Dedifferentiated amniotic fluid mesenchymal stem cell (primary cell): ENCODE data around the gene KLRK1.
"Not testable (repeated sequence)": the region's sequence is repeated elsewhere in the genome, so short reads cannot be mapped to it uniquely, and the experiment has no call there.

Source experiments
- DNase-seq: peaks from one replicate; pipeline ENCODE4 v3.0.0-alpha.2; 2016; ENCODE audit errors: extremely low spot score

The KLRK1 gene

DNA sequence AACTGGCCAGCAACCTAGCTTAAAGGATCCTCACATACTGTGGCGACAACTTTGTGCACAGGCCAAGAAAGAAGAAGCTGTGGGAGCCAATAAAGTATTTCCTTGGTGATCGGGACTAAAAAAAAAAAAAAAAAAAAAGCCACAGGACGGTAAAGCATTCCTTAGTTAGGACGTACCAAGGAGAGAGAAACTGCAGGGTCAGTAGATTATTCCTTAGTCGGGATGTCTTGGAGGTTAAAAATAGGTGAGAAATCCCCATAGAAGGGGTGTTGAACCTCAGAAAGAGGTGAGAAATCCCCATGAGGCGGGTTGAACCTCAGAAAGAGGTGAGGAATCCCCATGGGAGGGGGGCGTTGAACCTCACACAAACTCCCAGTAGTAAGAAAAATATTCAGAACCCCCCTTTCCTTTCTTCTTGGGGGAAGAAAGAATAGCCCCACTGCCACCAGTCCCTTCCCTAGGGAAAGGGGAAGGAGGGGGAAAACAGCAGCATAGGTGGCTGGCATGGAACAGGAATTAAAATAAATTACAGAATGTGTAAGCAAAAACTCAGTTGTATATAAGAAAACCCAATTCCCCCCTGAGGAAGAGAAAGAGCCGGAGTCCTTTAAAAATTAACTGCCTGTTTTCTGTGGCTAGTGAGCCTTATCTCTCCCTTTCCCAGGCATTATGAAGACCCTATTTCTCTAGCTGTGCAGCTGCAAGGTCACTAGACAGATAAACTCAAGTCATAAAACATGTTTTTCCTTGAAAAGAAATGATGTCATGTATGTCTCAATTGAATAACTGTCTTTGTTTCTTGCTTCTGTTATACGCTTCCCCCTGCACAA lies 26.8 kb downstream of the KLRK1 start:
- DNase-seq, result no peak

DNA sequence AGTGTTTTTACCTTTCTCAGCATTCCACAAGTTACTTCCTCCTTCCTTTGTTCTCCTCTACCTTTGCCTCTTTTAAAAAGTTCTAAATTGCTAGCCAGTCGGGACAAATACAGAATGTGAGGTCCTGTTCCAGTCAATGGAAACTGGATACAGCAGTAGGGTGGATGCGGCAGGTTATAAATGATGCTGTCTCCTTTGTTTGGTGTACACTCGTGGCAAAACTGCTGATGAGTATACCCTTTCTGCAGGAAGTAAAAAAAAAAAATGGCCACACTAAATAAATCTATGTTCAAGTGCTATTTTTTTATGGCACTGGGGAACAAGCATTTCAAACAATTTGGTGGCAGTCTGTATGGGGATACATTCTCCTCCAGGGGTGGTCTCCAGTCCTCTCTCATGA lies 27.5 kb downstream of the KLRK1 start:
- DNase-seq, result no peak

DNA sequence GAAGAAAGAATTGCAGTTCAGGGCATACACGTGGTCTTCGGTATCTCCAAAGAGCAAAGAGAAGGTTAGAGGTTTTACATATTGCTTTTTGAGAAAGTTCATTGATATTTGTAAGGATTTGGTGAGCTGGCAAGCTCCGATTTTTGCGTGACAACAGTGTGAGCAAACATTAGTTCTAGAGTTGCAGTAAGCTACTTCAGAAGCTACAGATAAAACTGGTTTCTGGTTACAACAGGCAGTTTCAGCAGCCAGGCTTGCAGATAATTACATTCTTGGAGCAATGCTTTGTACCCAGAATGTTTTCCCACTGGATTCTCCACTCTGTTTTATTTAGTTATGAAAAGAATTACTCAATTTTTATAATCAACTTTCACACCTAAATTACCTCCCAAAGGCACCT lies 28.2 kb downstream of the KLRK1 start:
- no peak for DNase-seq

DNA sequence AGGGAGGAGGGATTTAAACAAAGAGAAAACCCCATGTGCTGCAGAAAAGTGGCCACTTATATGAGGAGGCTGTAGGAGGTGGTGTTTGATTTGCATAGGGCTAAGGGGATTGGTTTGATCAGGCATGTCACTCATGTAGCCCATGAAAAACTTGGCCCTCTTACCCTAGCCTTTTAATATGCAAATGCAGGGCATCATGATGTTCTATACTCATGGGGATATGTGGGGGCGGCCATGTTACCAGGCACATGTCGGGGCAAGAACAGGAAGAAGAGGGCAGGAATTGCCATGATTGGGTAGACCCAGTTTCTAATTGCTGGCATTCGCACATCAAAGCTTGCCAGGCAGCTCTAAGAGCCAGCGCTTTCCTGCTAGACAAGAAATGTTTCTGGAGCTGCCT lies 28.8 kb downstream of the KLRK1 start:
- no peak for DNase-seq

DNA sequence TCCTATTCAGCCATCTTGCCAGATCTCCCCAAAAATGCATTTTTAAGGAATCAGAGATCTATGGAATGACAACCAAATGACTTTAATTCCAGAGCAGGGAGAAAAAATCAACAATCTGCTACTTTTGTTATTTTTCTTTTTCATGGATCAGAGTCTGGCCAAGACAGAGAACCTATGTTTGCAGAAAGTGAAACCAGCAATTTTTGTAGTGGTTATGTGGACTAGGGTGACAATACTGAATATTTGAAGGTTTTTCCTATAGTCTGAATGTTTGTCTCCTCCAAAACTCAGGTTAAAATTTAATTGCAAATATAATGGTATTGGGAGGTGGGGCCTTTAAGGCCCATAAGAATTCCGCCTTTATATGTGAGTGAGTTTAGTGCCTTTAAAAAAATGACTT lies 30.9 kb downstream of the KLRK1 start:
- DNase-seq, result no peak

DNA sequence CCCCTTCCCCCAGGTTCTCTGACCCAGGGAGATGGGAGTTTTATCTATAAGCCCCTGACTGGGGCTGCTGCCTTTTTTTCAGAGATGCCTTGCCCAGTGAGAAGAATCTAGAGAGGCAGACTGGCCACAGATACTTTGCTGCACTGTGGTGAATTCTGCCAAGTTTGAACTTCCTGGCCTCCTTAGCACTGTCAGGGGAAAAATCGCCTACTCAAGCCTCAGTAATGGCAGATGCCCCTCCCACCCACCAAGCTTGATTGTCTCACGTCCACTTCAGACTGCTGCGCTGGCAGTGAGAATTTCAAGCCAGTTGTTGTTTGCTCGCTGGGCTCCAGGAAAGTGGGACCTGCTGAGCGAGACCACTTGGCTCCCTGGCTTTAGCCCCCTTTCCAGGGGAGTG lies 31.7 kb downstream of the KLRK1 start:
- DNase-seq, result no peak

DNA sequence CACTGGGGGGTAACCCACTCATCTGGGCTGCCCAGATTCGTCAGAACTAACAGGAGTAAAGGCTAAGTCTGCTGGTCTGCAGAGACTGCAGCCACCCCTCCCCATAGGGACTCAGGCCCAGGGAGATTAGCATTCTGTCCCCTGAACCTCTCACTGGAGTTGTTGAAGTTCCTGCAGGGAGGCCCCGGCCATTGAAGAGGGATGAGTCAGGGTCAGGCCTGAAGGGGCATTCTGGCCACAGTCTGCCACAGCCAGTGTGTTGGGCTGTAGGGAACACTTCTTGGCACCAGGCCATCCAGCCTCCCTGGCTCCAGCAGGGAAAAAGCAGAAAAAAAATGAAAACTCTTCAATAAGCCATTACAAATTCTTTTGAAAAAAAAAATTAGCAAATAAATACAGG lies 35.3 kb downstream of the KLRK1 start:
- DNase-seq, result no peak

DNA sequence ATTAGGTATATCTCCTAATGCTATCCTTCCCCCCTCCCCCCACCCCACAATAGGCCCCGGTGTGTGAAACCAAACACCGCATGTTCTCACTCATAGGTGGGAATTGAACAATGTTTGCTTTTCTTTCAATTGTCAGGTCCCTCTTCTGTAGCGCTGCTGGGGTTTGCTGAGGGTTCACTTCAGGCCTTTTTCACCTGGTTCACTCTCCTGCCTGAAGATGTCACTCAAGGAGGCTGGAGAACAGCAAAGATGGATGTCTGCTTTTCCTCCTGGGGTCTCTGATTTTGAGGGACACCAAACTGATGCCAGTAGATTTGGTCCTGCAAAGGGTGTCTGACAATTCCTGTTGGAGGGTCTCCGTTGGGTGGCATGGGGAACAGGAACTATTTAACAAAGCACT lies 35.8 kb downstream of the KLRK1 start:
- no peak for DNase-seq

DNA sequence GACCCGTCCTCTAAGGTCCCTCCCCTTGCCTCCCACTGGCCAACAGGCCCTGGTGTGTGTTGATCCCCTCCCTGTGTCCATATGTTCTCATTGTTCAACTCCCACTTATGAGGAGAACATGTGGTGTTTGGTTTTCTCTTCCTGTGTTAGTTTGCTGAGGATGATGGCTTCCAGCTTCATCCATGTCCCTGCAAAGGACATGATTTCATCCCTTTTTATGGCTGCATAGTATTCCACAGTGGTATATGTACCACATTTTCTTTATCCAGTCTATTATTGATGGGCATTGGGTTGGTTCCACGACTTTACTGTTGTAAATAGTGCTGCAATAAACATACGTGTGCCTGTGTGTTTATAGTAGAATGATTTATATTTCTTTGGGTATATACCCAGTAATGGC lies 38.4 kb downstream of the KLRK1 start:
- DNase-seq, result not testable (repeated sequence)

DNA sequence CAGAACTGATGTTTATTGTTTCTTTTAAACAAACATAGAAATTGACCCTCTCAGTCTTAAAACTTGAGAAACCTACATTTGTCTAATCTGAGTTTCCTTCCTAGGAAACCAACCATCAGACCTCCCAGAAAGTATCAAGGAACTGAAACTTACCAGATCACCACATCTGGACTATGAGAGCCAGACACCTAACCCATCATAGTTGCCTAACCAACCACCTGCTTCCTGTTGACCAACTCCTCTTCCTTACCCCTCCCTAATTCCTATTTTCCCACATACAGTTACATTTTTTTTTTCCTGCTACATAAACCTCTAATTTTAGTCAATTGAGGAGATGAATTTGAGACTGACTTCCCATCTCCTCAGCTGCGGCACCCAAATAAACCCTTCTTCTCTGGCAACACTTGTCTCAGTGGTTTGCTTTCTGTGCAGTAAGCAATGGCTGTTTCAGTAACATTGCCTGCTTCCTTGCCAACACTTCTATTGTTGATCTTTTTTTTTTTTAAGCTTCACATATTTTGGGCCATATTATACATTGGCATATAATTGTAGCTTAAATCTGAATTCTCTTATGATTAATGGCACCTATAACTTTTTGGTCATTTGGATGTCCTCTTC lies 47.8 kb downstream of the KLRK1 start:
- DNase-seq, result no peak

DNA sequence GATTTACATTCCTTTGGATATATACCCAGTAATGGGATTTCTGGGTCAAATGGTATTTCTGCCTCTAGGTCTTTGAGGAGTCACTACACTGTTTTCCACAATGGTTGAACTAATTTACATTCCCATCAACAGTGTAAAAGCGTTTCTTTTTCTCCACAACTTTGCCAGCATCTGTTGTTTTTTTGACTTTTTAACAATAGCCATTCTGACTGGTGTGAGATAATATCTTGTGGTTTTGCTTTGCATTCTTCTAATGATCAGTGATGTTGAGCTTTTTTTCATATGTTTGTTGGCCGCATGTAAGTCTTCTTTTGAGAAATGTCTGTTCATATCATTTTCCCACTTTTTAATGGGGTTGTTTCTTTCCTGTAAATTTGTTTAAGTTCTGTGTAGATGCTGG lies 48.9 kb downstream of the KLRK1 start:
- not testable (repeated sequence) for DNase-seq

DNA sequence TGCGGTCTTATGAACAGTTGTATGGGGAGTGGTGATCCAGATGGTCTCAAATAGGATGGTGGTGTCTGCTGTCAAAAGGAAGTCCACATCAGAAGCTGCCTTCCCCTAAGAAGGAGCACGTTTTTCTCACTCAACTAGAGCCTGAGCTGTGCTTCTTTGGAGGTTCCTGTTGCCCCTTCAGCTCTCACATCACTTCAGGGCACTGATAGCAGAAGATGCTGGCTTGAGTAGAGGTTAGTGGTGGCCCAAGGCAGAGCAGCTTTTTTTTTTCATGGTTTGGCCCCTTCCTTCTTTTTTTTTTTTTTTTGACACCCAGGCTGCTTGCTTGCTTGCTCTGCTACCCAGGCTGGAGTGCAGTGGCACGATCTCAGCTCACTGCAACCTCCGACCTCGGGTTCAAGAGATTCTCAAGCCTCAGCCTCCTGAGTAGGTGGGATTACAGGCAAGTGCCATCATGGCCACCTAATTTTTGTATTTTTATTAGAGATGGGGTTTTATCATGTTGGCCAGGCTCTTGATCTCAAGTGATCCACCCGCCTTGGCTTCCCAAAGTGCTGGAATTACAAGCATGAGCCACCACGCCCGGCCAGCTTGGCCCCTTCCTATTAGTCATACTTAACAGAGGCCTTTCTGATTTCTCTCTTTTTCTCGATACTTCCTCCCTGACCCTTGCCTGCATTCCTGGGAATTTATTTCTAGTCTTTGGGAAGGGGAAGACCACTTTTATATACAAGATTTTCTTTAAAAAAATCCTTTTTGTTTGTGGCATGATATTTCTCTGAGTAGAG lies 50.6 kb downstream of the KLRK1 start:
- DNase-seq, result no peak

DNA sequence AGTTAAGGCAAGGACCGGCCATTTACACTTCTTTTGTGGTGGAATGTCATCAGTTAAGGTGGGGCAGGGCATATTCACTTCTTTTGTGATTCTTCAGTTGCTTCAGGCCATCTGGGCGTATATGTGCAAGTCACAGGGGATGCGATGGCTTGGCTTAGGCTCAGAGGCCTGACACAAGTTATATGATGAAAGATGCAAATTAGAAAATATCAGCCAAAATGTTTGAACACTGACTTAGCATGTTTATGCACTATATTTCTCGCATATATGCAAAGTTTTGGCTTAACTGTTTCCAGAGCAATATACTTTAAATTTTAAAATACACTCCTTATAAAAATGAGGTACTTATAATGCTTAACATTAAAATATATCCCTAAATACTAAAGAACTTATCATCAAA lies 51.4 kb downstream of the KLRK1 start:
- not testable (repeated sequence) for DNase-seq

DNA sequence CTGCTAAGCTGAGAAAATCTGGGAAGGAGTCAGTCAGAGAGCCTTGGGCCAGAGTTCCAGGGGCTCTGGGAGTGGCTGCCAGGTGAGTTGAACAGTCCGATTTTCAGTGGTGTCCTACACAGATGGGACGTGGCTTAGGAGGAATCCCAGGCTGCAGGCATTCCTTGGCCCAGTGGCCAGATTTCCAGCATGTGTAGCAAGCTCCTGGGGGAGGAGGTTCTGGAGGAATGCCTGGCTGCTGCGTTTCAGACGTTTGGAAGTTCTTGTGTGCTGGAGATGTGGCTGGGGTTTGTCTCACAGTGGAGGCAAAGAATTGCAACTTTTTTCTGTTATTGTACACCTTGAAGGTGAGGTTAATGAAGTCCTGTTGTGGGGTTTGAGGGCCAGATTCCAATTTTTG lies 53.6 kb downstream of the KLRK1 start:
- DNase-seq, result not testable (repeated sequence)

DNA sequence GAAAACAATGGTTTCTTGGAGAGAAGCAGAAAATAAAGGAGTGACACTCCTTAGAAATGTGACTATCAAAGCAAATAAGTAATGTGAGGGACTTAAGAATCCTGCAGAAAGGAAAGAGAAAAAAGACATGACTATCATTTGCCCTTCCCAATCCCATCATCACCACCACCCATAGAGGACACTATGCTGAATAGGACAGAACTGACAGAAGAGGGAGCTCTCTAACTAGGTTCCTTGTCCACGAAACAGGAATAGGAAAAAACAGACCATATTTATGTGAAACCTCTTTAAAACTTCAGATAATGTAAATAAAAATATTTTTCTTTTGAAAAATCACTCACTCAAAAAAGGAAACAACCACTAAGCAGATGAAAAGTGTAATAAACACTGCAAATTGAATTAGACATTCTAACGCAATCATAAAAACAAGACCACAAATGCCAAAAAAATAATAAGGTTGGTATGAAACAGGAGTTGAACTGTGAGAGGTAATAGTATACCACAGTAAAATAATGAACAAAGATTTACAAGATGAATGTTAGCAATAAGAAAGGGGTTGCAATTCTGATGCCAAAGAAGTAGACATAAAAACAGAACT lies 58.1 kb downstream of the KLRK1 start:
- peak; percentile 82 for DNase-seq

DNA sequence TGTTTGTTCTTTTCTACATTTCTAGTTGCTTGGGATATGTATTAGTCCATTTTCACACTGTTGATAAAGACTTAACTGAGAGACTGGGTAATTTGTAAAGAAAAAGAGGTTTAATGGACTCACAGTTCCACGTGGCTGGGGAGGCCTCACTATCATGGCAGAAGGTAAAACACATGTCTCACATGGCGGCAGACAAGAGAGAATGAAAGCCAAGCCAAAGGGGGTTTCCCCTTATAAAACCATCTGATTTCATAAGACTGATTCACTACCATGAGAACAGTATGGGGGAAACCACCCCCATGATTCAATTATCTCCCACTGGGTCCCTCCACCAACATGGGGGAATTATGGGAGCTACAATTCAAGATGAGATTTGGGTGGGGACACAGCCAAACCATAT lies 61.1 kb downstream of the KLRK1 start:
- DNase-seq, result not testable (repeated sequence)
